HG03442 (cell line): ENCODE measurements around the gene NOC2L.
A peak's percentile ranks its signal among the peaks of the same experiment; 100 is the strongest.
"Not testable (repeated sequence)": the region's sequence is repeated elsewhere in the genome, so short reads cannot be mapped to it uniquely, and the experiment has no call there.

Experiments used
- ATAC-seq: cut with Tn5 transposase; IDR thresholded peaks from one replicate; pipeline ENCODE4 v1.9.1; 2021; ENCODE audit warnings: mild to moderate bottlenecking, moderate library complexity; ENCODE audit not compliant: unreplicated experiment

The NOC2L gene

DNA sequence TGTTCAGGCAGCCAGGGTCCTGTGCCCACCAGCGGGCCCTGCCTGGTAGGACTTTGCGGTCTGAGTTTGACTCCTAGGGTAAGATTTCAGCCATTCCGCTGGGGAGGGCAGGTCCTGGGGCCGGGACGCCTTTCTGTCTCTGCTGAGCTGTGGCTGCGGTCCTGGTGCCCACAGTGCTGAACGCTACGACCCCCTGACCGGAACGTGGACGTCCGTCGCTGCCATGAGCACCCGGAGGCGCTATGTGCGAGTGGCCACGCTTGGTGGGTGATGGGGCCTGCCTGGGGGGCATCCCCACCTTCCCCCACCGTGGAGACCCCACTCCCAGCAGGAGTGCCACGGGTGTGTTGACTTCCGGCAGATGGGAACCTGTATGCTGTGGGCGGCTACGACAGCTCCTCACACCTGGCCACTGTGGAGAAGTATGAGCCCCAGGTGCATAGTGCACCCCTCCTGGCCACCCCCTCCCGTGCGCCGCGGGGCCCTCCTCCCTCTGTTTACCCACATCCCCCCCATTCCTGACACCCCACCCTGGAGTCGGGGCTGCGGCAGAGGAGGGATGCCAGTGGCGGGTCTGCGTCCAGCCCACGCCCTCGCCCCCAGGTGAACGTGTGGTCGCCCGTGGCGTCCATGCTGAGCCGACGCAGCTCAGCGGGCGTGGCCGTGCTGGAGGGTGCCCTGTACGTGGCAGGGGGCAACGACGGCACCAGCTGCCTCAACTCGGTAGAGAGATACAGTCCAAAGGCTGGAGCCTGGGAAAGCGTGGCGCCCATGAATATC, 4.9 kb upstream of the NOC2L start:
- ATAC-seq, result no peak

DNA sequence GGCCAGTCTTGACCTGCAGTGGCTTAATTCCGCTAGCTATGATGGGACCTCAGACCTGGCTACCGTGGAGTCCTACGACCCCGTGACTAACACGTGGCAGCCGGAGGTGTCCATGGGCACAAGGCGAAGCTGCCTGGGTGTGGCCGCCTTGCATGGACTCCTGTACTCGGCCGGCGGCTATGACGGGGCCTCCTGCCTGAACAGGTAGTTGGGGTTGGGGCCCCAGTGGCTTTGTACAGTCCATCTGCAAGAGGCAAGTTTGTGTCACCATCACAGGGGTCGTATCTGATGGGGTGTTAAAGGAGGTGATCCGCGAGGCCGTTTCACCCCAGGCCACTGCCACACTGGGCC, 4.2 kb upstream of the NOC2L start:
- no peak for ATAC-seq

DNA sequence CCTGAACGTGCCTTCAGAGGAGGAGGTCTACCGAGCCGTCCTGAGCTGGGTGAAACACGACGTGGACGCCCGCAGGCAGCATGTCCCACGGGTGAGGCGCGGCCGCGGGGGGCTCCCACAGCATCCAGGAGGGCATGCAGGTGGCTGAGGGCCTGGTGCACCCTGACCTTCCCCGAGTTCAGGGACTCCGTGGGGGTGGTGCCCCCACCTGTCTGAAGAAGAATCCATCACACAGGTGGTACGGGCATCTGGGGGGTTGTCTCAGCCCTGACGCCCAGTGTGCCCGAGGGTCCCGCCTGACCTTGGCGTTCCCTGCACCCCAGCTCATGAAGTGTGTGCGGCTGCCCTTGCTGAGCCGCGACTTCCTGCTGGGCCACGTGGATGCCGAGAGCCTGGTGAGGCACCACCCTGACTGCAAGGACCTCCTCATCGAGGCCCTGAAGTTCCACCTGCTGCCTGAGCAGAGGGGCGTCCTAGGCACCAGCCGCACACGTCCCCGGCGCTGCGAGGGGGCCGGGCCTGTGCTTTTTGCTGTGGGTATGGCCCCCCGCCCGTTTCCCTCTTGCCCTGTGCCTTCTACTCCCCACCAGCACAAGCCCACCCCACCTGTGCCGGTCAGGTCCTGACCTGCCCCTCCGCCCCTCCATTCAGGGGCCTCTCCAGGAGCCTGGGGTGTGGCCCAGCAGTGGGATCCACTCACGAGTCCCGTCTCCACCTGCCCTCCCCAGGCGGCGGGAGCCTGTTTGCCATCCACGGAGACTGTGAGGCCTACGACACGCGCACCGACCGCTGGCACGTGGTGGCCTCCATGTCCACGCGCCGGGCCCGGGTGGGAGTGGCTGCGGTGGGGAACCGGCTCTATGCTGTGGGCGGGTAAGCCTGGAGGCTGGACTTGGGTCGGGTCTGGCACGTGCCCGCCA, 3.6 kb upstream of the NOC2L start:
- no peak for ATAC-seq

DNA sequence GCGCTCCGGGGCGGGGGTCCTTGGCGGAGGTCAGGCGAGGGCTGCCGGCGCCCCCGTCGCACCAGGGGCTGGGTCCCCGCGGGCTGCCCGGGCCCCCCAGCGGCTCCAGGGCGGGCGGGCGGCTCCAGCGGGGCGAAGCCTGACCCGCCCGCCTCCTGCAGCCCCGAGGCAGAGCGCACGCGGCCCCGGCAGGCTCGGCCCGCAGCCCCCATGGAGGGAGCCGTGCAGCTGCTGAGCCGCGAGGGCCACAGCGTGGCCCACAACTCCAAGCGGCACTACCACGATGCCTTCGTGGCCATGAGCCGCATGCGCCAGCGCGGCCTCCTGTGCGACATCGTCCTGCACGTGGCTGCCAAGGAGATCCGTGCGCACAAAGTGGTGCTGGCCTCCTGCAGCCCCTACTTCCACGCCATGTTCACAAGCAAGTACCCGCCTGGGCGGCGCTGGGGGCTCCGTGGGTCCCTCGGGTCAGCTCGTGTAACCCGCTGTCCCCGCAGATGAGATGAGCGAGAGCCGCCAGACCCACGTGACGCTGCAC, 2.1 kb upstream of the NOC2L start:
- no peak for ATAC-seq

DNA sequence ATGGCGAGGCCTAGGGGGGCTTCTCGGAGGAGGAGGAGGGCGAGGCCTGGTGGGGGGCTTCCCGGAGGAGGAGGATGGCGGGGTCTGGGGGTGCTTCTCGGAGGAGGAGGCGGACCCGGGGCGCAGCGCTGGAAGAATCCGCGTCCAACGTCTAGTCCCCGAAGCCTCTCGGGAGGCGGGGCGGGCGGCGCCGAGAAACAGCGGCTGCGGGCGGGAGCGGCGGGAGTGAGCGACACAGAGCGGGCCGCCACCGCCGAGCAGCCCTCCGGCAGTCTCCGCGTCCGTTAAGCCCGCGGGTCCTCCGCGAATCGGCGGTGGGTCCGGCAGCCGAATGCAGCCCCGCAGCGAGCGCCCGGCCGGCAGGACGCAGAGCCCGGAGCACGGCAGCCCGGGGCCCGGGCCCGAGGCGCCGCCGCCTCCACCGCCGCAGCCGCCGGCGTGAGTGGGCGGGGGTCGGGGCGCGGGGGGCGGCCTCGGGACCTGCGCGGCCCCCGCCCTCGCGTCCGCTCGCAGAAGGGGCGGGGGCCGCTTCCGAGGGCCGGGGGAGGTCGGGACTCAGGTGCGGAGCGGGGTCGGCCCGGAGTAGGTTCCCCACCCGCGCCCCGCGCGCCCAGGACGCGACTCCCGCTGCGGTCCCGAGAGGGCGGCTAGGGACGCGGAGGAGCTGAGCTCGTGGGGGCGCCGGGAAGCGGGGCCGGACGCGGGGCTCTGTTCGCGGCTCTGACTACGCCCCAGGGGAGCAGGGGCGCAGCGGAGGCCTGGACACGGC, 1.5 kb upstream of the NOC2L start, which contains the start of gene KLHL17:
Gene KLHL17, plus strand, starts transcription at position 222 of the 769 bp plus-strand sequence. Its CDS starts 110 bp downstream, at position 332.
- peak; percentile 30 for ATAC-seq

DNA sequence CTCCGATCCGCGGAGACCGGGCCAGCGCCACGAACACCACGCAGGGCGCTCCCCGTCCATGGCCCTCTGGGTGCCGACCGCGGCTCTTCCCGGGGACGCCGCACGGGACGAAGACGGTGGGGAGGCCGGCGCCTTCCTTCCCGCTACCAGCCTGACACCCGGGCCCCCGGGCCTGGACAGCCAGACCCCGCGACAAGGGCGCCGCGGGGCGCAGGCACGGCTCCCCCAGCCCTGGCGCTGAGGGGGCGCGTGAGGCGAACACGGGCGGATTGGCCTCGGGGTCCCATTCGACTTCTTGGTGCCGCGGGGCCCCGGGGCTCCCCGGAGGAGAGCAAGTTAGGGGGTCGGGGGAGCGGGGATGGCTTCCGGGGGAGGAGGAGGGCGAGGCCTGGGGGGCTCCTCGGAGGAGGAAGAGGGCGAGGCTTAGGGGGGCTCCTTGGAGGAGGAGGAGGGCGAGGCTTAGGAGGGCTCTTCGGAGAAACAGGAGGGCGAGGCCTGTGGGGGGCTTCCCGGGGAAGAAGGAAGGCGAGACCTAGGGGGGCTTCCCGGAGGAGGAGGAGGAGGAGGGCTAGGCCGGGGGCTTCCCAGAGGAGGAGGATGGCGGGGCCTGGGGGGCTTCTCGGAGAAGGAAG, 791 bp upstream of the NOC2L start:
- ATAC-seq, result no peak

DNA sequence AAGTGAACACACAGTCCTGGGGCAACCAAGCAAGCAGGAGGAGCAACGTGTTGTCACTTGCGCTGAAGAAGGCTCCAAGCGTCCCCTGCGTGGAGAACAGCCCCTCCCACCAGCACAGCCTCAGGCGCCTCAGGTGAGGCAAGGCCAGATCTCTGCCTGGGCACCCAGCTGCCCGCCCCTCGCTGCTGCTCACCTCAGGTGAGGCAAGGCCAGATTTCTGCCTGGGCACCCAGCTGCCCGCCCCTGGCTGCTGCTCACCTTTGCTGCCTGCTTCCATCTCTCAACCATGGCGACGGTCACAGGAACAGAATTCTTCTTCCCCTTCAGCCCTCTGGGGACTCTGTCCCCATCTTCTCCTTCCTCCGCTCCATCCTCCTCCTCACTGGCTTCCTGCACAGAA, 2.4 kb downstream of the NOC2L start:
- ATAC-seq, result no peak

DNA sequence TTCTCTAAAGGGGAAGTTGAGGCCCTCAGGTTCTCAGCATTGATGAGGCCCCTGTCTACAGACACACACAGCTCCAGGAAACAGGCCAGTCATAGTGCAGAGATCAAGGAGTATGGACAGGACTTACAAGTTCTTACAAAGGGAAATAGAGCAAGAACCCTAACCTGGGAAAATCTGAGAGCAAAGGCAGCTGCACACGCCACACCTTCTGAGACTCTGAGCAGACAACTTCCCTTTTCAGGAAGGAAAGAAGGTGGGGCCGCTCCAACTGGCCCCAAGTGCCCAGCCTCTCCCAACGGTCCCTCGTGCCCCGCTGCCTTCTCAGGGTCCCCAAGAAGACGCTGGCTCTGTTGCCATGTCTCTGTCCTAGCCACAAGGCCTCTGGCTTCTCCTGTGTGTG, 3.6 kb downstream of the NOC2L start:
- ATAC-seq, result no peak

DNA sequence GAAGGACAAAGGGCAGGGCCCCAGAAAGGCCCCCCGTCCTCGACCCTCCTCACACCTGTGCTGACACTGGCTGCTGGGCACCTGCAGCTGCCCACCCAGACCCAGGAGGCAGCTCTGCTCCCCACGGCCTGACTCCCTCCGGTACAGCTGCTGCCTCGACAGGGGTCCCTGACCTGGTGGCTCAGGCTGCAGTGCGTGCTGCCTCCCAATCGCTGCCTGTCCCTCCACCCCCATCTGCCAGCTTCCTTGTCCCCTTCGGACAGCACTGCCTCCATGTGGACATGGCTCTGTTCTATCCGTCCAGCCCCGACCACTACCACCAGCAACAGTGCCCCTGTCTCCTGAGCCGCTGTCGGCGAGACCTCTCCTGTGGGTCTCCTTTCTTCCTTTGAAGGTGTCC, 4.1 kb downstream of the NOC2L start:
- ATAC-seq, result no peak

DNA sequence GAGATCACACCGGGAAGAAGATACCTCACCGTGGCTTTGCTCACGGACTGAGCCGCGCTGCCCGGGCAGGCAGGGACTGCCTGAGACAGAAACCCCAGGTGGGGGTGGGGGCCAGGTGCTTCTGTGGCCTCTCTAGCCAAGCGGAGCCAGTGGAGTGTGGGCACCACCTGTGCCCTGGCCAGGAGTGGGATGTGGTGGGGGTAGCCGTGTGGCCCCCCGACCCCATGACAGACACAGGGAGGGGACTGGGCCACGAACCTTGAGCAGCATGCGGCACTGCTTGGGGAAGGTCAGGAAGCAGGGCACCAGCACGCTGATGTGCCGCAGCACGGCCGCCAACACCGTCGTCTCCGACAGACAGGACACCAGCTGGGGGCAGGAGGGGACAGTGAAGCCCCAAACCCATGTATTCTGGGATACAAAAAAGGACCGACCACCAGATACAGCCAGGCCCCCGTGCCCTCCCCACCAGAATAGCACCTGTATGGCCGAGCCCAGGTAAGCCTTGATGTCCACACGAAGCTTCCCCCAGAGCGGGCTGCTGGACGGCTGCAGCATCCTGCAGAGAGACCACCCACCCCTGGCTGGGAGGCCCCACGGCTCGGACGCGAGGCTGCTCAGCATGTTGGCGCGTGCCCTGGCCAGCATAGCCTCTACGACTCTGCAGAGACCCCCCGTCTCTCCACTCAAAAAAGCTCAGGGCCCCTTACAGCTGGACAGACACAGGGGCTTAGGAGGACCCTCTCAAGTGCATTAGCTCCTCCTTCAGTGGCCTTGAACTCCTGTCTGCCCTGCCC, 5.3 kb downstream of the NOC2L start:
- ATAC-seq, result no peak

DNA sequence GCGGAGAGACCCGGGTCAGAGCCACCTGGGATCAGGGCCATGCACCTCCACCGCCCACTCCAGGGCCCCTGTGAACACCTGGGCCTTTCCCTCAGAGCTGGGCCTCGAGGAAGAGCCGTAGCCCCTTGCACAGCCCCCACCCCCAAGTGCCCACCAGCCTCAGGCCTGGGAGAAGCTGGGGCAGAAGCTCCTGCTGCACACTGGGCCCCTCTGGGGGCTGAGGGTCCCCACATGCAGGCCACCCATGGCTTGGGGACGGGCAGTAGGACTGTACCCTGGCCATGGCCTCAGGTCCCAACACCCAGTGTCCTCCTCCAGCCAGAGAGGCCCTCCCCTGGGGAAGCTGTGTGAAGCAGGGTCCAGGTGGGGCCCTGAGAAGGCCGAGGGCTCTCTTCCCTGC, 6.5 kb downstream of the NOC2L start:
- ATAC-seq, result no peak

DNA sequence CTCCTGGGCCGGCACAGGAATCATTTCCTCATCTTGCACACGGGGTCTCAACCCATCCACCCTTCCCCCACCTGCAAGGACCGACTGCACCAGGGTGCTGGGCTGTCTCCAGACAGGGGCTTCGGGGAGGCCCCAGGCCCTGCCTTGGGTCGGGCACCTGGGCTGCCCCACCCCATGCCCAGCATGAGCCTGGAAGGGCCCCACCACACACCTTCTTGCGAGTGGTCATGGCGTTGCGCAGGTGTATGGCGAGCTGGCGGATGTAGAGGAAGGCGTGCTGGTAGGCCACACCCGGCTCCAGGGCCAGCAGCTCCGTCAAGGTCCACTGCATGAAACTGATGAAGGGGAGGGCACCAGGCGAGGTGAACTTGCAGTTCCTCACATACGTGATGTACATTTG, 6.9 kb downstream of the NOC2L start:
- ATAC-seq, result no peak

DNA sequence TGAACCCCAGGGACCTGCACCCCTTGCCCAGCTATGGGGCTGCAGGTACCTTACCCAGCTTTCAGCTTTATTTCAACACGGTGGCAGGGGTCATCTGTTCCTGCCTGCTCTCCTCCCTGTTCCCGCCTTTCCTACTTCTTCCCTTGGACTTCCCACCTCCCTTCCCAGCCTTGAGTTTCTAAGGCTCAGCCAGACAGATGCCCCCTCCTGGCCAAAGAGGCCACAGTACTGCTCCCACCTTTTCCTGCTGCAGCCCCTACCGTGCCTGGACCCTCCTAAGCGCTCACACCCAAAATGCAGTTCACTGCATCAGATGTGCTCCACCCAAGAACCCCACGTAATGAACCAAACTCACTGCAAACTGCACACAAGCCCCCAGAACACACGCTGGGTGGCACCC, 7.7 kb downstream of the NOC2L start:
- no peak for ATAC-seq

DNA sequence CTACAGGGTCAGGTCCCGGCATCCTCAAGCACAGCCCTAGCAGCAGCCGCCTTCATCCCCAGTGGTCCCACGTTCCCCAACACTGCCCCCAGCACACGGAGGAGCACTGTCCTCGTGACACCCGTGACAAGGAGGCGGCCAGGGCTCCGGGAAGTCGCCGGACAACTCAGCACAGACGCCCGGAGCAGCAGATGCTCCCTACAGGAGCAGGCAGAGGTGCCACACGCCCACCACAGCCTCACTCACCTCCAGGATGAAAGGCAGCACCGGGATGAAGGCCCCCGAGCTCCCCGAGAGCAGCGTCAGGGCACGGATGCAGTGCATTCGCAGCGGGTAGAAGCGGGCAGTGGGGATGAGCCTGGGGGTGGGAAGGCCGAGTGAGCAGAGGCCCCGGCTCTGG, 8.2 kb downstream of the NOC2L start:
- no peak for ATAC-seq

DNA sequence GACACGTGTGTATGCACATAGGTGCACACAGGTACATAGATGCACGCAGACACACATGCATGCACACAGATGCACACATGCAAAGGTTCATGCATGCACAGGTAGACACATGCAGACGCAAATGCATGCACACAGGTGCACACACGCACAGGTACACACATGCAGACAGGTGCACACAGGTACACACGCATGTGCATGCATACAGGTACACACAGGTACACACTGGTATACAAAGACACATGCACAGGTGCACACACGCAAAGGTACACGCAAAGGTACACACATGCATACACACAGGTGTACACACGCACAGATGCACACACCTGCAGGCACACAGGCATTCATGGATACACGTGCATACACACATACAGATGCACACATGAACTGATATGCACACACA, 8.8 kb downstream of the NOC2L start:
- no peak for ATAC-seq

DNA sequence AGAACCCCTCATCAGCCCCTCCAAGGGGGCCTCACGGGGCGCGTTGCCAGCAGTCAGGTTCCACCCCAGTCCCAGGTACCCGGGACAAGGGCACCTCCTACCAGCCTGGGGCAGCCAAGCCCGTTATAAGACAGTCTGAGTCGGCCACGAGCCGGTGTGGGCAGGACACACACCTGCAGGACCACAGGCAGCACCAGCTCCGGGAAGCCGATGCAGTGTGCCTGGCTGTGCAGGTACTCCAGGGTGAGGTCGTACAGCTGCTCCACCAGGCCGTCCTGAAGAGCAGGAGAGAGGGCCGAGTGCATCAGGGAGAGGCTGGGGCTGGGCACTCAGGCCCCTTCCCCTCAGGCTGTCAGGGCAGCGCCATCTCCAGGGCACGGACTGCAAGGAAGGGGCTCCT, 11.1 kb downstream of the NOC2L start:
- ATAC-seq, result no peak

DNA sequence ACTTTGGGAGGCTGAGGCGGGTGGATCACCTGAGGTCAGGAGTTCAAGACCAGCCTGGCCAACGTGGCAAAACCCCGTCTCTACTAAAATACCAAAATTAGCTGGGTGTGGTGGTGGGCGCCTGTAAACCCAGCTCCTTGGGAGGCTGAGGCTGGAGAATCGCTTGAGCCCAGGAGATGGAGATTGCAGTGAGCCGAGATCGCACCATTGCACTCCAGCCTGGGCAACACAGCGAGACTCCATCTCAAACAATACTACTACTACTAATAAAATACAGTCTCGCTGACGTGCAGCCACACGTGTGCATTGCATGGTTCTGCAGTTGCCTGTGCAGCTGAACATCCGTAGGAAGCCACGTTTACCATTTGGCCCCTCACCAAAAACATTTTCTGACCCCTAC, 12.2 kb downstream of the NOC2L start:
- ATAC-seq, result not testable (repeated sequence)

DNA sequence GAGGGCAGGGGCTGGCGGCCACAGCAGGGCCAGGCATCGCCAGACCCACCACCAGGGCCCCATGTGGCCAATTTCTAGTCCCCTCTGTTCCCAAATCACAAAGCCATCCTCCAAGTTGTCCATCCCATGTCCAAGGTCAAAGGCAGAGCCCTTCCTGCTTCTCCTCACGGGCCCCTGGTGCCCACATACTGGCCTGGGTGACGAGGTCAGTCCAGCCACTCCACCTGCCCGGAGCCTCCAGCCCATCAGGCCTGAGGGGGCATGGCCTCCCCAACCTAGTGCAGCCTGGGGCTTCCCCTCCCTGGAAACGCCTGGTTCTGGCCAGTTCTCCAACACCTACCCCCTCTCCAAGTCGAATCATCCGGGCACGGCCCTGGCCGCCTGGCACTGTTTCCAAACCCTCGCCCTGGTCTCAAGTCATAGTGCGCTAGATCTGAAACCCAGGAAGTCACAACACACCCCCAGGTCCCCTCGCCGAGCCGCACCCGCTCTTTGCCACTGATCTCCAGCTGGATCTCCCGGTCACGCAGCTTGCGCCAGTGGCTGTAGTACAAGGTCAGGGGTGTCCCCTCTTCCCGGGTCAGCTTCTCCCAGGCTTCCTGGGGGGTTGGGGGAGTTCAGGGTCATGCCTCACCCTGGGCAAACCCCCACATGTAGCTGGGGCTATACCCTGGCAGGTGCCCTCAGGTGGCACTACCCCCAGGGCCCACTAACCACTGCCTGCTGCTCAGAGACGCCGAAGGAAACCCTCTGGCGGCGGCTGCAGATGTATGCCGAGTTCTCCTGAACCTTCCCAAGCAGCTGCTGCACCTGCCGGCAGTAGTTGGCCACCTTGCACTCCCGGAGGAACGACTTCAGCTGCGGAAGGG, 13.1 kb downstream of the NOC2L start:
- no peak for ATAC-seq
